BE2C (cell line): ENCODE measurements around the gene GPR35.
"Not testable (repeated sequence)": the region's sequence is repeated elsewhere in the genome, so short reads cannot be mapped to it uniquely, and the experiment has no call there.

Experiments
- DNase-seq: peaks from one replicate; pipeline ENCODE4 v3.0.0-alpha.2; 2020
- H3K27me3 ChIP-seq: fragments of 250-450 bp; sonication (Bioruptor Pico); 2 replicates; pipeline ENCODE4 v1.5.1; 2020; ENCODE audit warnings: mild to moderate bottlenecking
- H3K36me3 ChIP-seq: fragments of 250-450 bp; sonication (Bioruptor Pico); 2 replicates; pipeline ENCODE4 v1.5.1; 2020; ENCODE audit warnings: mild to moderate bottlenecking
- H3K4me1 ChIP-seq: fragments of 250-450 bp; sonication (Bioruptor Pico); 2 replicates; pipeline ENCODE4 v1.5.1; 2020
- H3K4me3 ChIP-seq: 2 replicates; pipeline ENCODE4 v1.5.1; 2011; ENCODE audit warnings: low read depth, low read length
- H3K9me3 ChIP-seq: fragments of 250-450 bp; sonication (Bioruptor Pico); 2 replicates; pipeline ENCODE4 v1.5.1; 2020
- CTCF ChIP-seq: IDR thresholded peaks from 2 replicates; pipeline ENCODE4 v1.5.1; 2012; ENCODE audit warnings: mild to moderate bottlenecking, low read depth, low read length

Gene GPR35

GRCh38 chr2:240649331-240649730 is 24.1 kb downstream of the GPR35 start:
- no peak for DNase-seq
- no peak overlapping the region for H3K4me3 ChIP-seq
- H3K9me3 ChIP-seq, result no peaks in the 10 kb centered on the region
- peaks cover 57% of the 10 kb centered on the region for H3K27me3 ChIP-seq
- H3K4me1 ChIP-seq, result no peaks in the 10 kb centered on the region
- no peak for TF ChIP-seq CTCF
- H3K36me3 ChIP-seq, result no peaks in the 10 kb centered on the region

GRCh38 chr2:240650254-240650965 is 25.1 kb downstream of the GPR35 start:
- no peak for DNase-seq
- peaks cover 68% of the 10 kb centered on the region for H3K27me3 ChIP-seq

GRCh38 chr2:240651185-240651584 is 25.9 kb downstream of the GPR35 start:
- no peaks in the 10 kb centered on the region for H3K36me3 ChIP-seq
- peaks cover 74% of the 10 kb centered on the region for H3K27me3 ChIP-seq
- no peaks in the 10 kb centered on the region for H3K4me1 ChIP-seq
- TF ChIP-seq CTCF, result no peak
- no peaks in the 10 kb centered on the region for H3K9me3 ChIP-seq
- no peak overlapping the region for H3K4me3 ChIP-seq
- DNase-seq, result no peak

More at GRCh38 chr2:240650254-240650965, 25.1 kb downstream of the GPR35 start:
- no peaks in the 10 kb centered on the region for H3K4me1 ChIP-seq
- no peak overlapping the region for H3K4me3 ChIP-seq
- no peaks in the 10 kb centered on the region for H3K36me3 ChIP-seq
- TF ChIP-seq CTCF, result no peak
- no peaks in the 10 kb centered on the region for H3K9me3 ChIP-seq

GRCh38 chr2:240655931-240656886 is 30.9 kb downstream of the GPR35 start:
- TF ChIP-seq CTCF, result no peak
- H3K4me3 ChIP-seq, result no peak overlapping the region
- peaks cover 69% of the 10 kb centered on the region for H3K27me3 ChIP-seq
- H3K4me1 ChIP-seq, result no peaks in the 10 kb centered on the region
- H3K36me3 ChIP-seq, result no peaks in the 10 kb centered on the region
- no peaks in the 10 kb centered on the region for H3K9me3 ChIP-seq
- DNase-seq, result no peak

- not testable (repeated sequence) for H3K9me3 ChIP-seq, H3K4me1 ChIP-seq, H3K4me3 ChIP-seq, DNase-seq, H3K36me3 ChIP-seq
- H3K27me3 ChIP-seq, result peaks cover 49% of the 10 kb centered on the region
Measured at GRCh38 chr2:240659883-240660282, 34.6 kb downstream of the GPR35 start.

GRCh38 chr2:240662681-240663080 is 37.4 kb downstream of the GPR35 start:
- Histone ChIP-seq H3K36me3 (no peaks in the 10 kb centered on the region), H3K4me3 (no peak overlapping the region), H3K27me3 (peaks cover 51% of the 10 kb centered on the region), H3K9me3 (no peaks in the 10 kb centered on the region), H3K4me1 (no peaks in the 10 kb centered on the region)
- no peak for TF ChIP-seq CTCF
- no peak for DNase-seq
